CD4-positive, CD25-positive, alpha-beta regulatory T cell (primary cell): ENCODE results near the gene ADARB1. TPM values are rescaled to one million over a fixed set of nuclear protein-coding genes. Genes with fewer than 3 reads are reported as not detected.
A peak's percentile ranks its signal among the peaks of the same experiment; 100 is the strongest.

ENCODE experiments used
- ATAC-seq, 2 donors: fragments of 150-1000 bp; cut with Tn5 transposase; one replicate each; pipeline ENCODE4 v1.10.0; 2021; ENCODE audit warnings: low read depth in 2 of 2, moderate number of reproducible peaks in 2 of 2, moderate library complexity in 1 of 2
- DNase-seq, 3 donors: peaks; one replicate each; pipeline versions ENCODE4 v3.0.0 to v3.0.0-alpha.2; 2012 to 2022; ENCODE audit warnings: mixed read lengths in 1 of 3
- H3K27ac ChIP-seq: one replicate; pipeline ENCODE4 v1.7.0; 2013; ENCODE audit warnings: mild to moderate bottlenecking, low read length; ENCODE audit not compliant: insufficient read depth, poor library complexity, severe bottlenecking
- H3K27me3 ChIP-seq: one replicate; pipeline ENCODE4 v1.7.0; 2013; ENCODE audit warnings: low read length; ENCODE audit not compliant: control insufficient read depth, insufficient read depth
- H3K36me3 ChIP-seq: one replicate; pipeline ENCODE4 v1.7.0; 2013; ENCODE audit warnings: mild to moderate bottlenecking, low read length, moderate library complexity; ENCODE audit not compliant: control insufficient read depth, insufficient read depth
- H3K4me1 ChIP-seq: 2 replicates; pipeline ENCODE4 v1.7.0; 2013; ENCODE audit warnings: mild to moderate bottlenecking, low read length; ENCODE audit not compliant: insufficient read depth, control insufficient read depth, poor library complexity, severe bottlenecking
- H3K4me3 ChIP-seq: one replicate; pipeline ENCODE4 v1.7.0; 2013; ENCODE audit warnings: low read depth, mild to moderate bottlenecking, low read length, moderate library complexity
- H3K9me3 ChIP-seq, 2 experiments: 1 replicate in 1 of 2; 2 replicates in 1 of 2; pipeline ENCODE4 v1.7.0; 2013; ENCODE audit warnings: low read length in 2 of 2, mild to moderate bottlenecking in 1 of 2, moderate library complexity in 1 of 2; ENCODE audit not compliant: control insufficient read depth in 2 of 2
- H3K27ac Mint-ChIP-seq, 3 donors: one replicate each; pipeline ENCODE4 v1.8.0; 2020 to 2022; ENCODE audit warnings: mild to moderate bottlenecking in 3 of 3, mixed read lengths in 3 of 3, moderate library complexity in 2 of 3
- H3K27me3 Mint-ChIP-seq: one replicate; pipeline ENCODE4 v1.8.0; 2022; ENCODE audit warnings: mild to moderate bottlenecking, mixed read lengths
- H3K36me3 Mint-ChIP-seq: one replicate; pipeline ENCODE4 v1.8.0; 2020; ENCODE audit warnings: mixed read lengths
- H3K4me1 Mint-ChIP-seq, 4 donors: one replicate each; pipeline ENCODE4 v1.8.0; 2020 to 2022; ENCODE audit warnings: mixed read lengths in 4 of 4, mild to moderate bottlenecking in 1 of 4
- H3K4me3 Mint-ChIP-seq, 4 donors: one replicate each; pipeline ENCODE4 v1.8.0; 2020 to 2022; ENCODE audit warnings: mild to moderate bottlenecking in 4 of 4, mixed read lengths in 4 of 4, moderate library complexity in 3 of 4
- H3K9me3 Mint-ChIP-seq, 7 donors: one replicate each; pipeline ENCODE4 v1.8.0; 2020 to 2022; ENCODE audit warnings: mixed read lengths in 7 of 7, mild to moderate bottlenecking in 3 of 7, moderate library complexity in 2 of 7
- polyA plus RNA-seq, 4 donors: library from polyadenylated mRNA; unstranded; fragments of 300-500 nt; fragmentation: Illumina TruSeq; gene quantifications; one replicate each; pipeline ENCODE4 v1.2.3, GENCODE V29; 2021
- total RNA-seq: library from RNA; stranded (reverse); gene quantifications from one replicate; pipeline ENCODE4 v1.2.3, GENCODE V29; 2022

ADARB1 gene
- total and polyA plus RNA-seq, 5 donors from 2014 or later: 2.8 to 52.9 (median 5.6) TPM

DNA sequence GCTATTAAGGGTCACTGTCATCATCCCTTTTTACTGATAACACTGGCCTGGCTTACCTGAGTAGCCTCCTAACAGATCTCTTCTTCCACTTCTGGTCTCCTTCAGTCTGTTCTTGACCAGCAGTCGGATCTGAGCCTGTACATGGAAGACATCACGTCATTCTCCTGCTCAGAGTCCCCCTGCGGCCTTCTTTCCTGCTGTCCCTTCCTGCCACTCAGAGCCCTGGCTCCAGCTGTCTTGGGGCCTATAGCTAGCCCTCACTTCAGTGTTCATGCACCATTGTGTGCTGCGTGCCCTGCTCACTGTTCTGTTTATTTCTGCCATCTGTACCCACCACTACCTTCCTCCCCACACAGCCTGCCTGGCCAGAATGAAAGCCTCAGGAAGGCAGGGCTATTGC is 8.4 kb downstream of the ADARB1 start:
- no peaks in the 10 kb centered on the region for H3K27me3 Mint-ChIP-seq
- H3K4me1 ChIP-seq: peaks cover 87% of the 10 kb centered on the region
- ATAC-seq: no peak

DNA sequence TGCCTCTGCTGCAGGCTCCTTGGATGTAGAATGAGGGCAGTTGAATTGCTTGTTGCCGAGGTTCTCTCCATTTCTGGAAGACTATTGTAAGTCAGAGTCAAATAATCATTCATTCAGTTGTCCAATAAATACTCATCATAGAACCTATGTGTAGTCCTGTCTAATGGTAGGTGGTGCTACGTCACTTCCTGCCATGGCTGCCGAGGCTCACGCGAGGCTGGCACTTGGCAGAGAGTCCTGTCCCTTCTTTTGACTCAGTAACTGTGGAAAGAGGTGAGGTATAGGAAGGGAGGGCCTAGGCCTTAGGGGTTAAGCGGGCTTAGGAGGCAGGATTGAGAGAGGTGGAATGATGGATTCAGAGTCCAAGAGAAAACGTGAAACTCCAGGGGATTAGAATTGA is 9.7 kb downstream of the ADARB1 start:
- peaks cover 83% of the 10 kb centered on the region for H3K4me1 ChIP-seq
- Mint-ChIP-seq H3K27me3 (no peaks in the 10 kb centered on the region), H3K4me1 (peaks cover 60 to 98% (median 87%) of the 10 kb centered on the region in 4 donors), H3K4me3 (peak overlapping the region in 3 of 4 donors; percentile 59 to 75 (median 73)), H3K36me3 (peaks cover 19% of the 10 kb centered on the region), H3K27ac (peak overlapping the region; percentile 17 to 86 (median 83)), H3K9me3 (no peaks in the 10 kb centered on the region)
- DNase-seq (peak in 1 of 3 donors; percentile 49), ATAC-seq (no peak)
- H3K27ac ChIP-seq: peak overlapping the region; percentile 53
- H3K9me3 ChIP-seq: no peaks in the 10 kb centered on the region
- H3K36me3 ChIP-seq: no peaks in the 10 kb centered on the region
- H3K4me3 ChIP-seq: peak overlapping the region; percentile 23
- H3K27me3 ChIP-seq: no peaks in the 10 kb centered on the region

More for the DNA sequence above, 8.4 kb downstream of the ADARB1 start:
- Mint-ChIP-seq H3K9me3 (no peaks in the 10 kb centered on the region), H3K4me3 (no peak overlapping the region), H3K36me3 (peaks cover 19% of the 10 kb centered on the region), H3K4me1 (peaks cover 64 to 99% (median 92%) of the 10 kb centered on the region in 4 donors), H3K27ac (peak overlapping the region; percentile 46 to 92 (median 88))
- no peaks in the 10 kb centered on the region for H3K9me3 ChIP-seq
- no peak for DNase-seq
- H3K27ac ChIP-seq: peak overlapping the region; percentile 42
- H3K4me3 ChIP-seq: no peak overlapping the region
- H3K36me3 ChIP-seq: no peaks in the 10 kb centered on the region
- no peaks in the 10 kb centered on the region for H3K27me3 ChIP-seq

DNA sequence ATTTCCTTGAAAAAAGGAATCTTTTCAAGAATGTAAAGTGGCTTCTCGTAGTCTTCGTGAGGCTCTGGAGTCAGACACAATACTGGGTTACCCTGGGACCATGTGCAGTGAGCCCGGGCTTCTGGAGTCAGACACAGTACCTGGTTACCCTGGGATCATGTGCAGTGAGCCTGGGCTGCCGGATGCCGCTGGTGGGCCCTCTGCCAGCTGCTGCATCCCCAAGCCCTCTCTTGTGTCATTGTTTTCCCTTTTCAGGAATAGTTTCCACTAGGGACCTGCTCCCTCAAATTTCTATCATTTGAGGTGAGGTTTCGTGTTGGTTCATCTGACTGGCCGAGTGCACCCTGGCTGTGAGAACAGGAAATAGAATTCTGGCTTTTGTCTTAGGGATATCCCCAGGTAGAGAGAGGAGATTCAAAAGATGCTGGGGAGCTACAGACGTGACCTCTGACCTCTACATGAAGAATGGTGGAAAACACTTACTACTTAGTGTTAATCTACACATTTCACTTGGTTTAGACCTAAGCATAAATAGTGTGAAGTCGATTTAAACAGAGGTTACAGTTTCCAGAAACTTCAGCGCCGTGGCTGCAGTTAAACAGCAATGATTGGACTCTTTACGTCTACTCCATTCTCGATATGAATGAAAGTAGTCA is 10.6 kb downstream of the ADARB1 start:
- H3K9me3 ChIP-seq: no peaks in the 10 kb centered on the region
- peak overlapping the region; percentile 53 for H3K27ac ChIP-seq
- no peaks in the 10 kb centered on the region for H3K27me3 ChIP-seq
- Mint-ChIP-seq H3K4me1 (peaks cover 51 to 94% (median 83%) of the 10 kb centered on the region in 4 donors), H3K27ac (peak overlapping the region; percentile 15 to 86 (median 83)), H3K4me3 (peak overlapping the region in 3 of 4 donors; percentile 17 to 75 (median 59)), H3K36me3 (peaks cover 19% of the 10 kb centered on the region), H3K9me3 (no peaks in the 10 kb centered on the region), H3K27me3 (no peaks in the 10 kb centered on the region)
- H3K4me3 ChIP-seq: peak overlapping the region; percentile 23
- no peak for ATAC-seq
- no peak for DNase-seq
- H3K36me3 ChIP-seq: no peaks in the 10 kb centered on the region
- H3K4me1 ChIP-seq: peaks cover 74% of the 10 kb centered on the region

DNA sequence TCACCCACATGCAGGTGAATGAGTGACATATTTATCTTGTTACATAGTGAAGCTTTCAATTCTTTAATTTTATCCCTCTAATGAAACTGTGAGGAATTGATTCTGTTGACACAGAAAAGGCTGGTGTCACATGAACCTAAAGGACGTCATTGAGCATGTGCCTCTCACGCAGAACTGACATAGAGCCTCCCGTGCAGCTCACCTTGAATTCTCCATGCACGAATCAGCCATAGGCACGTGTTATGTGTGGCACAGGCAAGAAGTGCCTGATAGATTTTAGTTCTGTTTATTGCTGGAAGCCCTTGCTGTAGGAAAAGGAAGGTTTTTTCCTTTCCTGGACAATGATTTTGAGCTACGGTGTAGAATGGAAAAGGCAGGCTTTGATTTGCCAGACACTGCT is 11.3 kb downstream of the ADARB1 start:
- Histone ChIP-seq H3K27me3 (no peaks in the 10 kb centered on the region), H3K27ac (peak overlapping the region; percentile 53), H3K4me1 (peaks cover 67% of the 10 kb centered on the region), H3K36me3 (no peaks in the 10 kb centered on the region), H3K4me3 (peak overlapping the region; percentile 23), H3K9me3 (no peaks in the 10 kb centered on the region)
- Mint-ChIP-seq H3K36me3 (peaks cover 19% of the 10 kb centered on the region), H3K27ac (peak overlapping the region; percentile 67 to 96 (median 83)), H3K4me1 (peaks cover 48 to 90% (median 80%) of the 10 kb centered on the region in 4 donors), H3K27me3 (no peaks in the 10 kb centered on the region), H3K4me3 (peak overlapping the region in 3 of 4 donors; percentile 3 to 75 (median 41)), H3K9me3 (no peaks in the 10 kb centered on the region)
- ATAC-seq (no peak), DNase-seq (no peak)

DNA sequence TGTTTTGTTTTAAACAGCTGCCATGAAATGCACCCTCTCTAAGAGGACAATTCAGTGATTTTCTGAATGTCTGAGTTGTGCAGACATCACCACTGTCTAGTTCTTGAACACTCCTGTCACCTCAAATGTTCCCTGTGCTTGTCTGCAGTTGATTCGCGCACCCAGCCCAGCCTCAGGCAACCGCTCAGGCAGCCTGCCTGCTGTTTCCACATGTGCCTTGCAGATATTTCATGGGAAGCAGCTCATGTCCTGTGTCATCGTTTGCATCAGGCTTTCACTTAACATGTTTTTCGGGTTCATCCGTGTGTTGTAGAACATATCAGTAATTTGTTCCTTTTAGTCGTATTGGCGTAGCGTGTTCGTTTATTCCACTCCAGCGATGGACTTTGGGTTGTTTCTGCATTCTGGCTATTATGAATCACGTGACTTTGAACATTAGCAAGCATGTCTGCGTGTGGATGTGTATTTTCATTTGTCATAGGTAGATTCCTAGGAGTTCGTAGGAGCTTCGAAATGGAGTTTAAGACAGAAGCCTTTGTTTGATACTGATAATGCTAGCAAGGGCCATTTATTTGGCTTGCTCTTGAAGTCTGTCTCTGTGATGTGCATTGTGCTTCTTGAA is 12.1 kb downstream of the ADARB1 start:
- DNase-seq (no peak), ATAC-seq (no peak)
- peaks cover 13% of the 10 kb centered on the region for H3K36me3 Mint-ChIP-seq
- H3K4me3 Mint-ChIP-seq: peak overlapping the region; percentile 16 to 75 (median 70)
- no peaks in the 10 kb centered on the region for H3K27me3 Mint-ChIP-seq
- no peaks in the 10 kb centered on the region for H3K27me3 ChIP-seq
- H3K4me1 ChIP-seq: peaks cover 59% of the 10 kb centered on the region
- H3K27ac ChIP-seq: peak overlapping the region; percentile 62
- H3K9me3 Mint-ChIP-seq: no peaks in the 10 kb centered on the region
- no peaks in the 10 kb centered on the region for H3K36me3 ChIP-seq
- peak overlapping the region; percentile 67 to 96 (median 83) for H3K27ac Mint-ChIP-seq
- peaks cover 40 to 90% (median 77%) of the 10 kb centered on the region in 4 donors for H3K4me1 Mint-ChIP-seq
- H3K9me3 ChIP-seq: no peaks in the 10 kb centered on the region
- peak overlapping the region; percentile 70 for H3K4me3 ChIP-seq

DNA sequence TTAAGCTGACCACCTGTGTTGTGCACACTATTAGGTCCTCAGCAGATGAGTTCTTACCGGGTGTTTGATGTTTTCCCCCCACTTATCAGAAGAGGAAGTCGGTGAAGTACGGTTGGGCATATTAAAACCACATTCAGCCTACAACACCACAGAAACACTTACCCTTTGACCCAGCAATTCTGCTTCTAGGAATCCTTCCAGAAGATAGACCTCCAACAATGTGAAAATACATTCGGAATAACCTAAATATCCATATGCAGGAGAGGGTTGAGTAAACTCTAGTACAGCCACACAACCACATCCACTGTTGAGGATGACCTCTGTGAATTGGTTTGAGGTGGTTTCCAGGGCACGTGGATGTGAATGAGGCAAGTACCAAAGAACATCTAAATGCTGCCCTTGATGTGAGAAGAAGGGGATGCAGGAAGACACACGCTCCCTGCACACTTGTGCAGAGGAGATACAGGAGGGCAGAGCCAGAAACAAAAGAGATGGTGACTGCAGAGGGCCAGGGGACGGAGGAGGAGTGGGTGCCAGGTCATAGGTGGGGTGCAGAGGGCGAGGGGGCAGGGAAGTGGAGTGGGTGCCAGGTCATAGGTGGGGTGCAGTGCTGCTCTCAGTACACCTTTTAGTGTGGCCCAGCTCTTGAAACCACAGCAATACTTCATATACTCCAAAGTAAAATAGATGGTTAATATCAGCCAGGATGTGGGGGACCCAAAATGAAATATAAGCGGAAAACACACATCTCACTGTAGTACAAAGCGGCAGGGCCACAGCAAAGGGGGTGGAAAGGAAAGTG is 12.8 kb downstream of the ADARB1 start:
- Histone ChIP-seq H3K4me1 (peaks cover 54% of the 10 kb centered on the region), H3K36me3 (no peaks in the 10 kb centered on the region), H3K9me3 (no peaks in the 10 kb centered on the region), H3K4me3 (peak overlapping the region; percentile 70), H3K27me3 (no peaks in the 10 kb centered on the region), H3K27ac (peak overlapping the region; percentile 62)
- peak overlapping the region; percentile 79 to 89 (median 83) for H3K27ac Mint-ChIP-seq
- H3K4me3 Mint-ChIP-seq: peak overlapping the region; percentile 70 to 75 (median 70)
- H3K9me3 Mint-ChIP-seq: no peaks in the 10 kb centered on the region
- H3K4me1 Mint-ChIP-seq: peaks cover 37 to 83% (median 72%) of the 10 kb centered on the region in 4 donors
- DNase-seq (peak in 2 of 3 donors; percentile 23 to 64), ATAC-seq (peak; percentile 50 to 63)
- H3K36me3 Mint-ChIP-seq: peaks cover 8% of the 10 kb centered on the region
- H3K27me3 Mint-ChIP-seq: no peaks in the 10 kb centered on the region

DNA sequence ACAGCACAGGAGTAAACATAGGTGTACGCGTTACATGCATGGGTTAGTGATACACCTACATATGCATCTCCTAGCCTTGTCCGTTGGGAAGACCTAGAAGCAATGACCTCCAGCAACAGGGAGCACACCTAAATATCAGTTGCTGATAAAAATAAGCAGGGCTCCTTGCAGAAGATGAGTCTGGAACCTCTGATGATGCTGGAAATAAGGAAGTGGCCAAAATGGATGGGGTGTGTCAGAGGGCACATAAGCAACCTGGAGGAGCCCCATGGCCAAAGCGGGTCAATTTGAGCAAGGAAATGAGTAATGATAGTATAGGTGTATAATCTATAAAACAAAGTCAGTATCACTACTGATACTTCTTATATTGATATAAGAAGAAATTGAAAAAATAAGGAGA is 13.7 kb downstream of the ADARB1 start:
- peaks cover 3% of the 10 kb centered on the region for H3K36me3 Mint-ChIP-seq
- DNase-seq: no peak
- no peaks in the 10 kb centered on the region for H3K27me3 ChIP-seq
- H3K27ac Mint-ChIP-seq: peak overlapping the region; percentile 53 to 89 (median 83)
- H3K4me3 Mint-ChIP-seq: peak overlapping the region in 2 of 4 donors; percentile 70 to 75
- peak overlapping the region; percentile 70 for H3K4me3 ChIP-seq
- H3K36me3 ChIP-seq: no peaks in the 10 kb centered on the region
- peaks cover 54% of the 10 kb centered on the region for H3K4me1 ChIP-seq
- peaks cover 37 to 77% (median 67%) of the 10 kb centered on the region in 4 donors for H3K4me1 Mint-ChIP-seq
- no peaks in the 10 kb centered on the region for H3K9me3 Mint-ChIP-seq
- no peaks in the 10 kb centered on the region for H3K27me3 Mint-ChIP-seq
- H3K9me3 ChIP-seq: no peaks in the 10 kb centered on the region
- H3K27ac ChIP-seq: peak overlapping the region; percentile 62
- ATAC-seq: no peak
